Embryonic facial prominence (tissue), 1 donor: Measurements from ENCODE around the gene LDLRAD4.

Source experiments
- DNase-seq: peaks from one replicate; pipeline ENCODE4 v3.0.0-alpha.2; 2016; ENCODE audit errors: extremely low spot score

Gene LDLRAD4

DNA sequence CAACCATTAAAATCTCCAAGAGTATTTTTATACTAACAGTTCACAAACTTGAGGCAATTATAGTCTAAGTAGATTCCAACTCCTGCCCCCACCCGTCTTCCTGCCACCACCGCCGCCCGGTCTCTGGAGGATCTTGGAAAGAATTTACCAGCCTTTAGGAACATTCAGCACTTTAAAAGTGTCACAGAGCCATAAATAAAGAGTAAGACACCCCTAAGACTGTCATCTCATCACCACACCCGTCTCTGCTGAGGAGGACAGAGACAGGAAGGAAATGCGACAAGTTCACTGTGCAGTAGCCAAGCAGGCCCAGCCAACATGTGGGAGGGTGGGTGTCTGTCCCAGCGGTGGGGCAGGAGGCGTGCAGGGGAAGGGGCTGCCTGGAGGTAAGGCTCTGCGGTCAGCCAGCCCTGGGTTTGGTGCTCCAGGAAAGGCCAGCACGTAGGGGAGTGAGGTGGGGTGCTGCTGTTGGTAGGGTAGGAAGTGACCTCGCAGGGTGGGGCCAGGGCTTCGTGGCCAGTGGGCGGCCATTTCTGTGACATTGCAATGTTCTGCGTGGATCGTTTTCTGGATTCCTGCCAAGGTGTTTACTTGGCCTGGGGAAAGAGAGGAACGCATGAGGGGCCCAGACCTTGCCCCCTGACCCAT is 396.2 kb downstream of the LDLRAD4 start:
- DNase-seq = no peak

DNA sequence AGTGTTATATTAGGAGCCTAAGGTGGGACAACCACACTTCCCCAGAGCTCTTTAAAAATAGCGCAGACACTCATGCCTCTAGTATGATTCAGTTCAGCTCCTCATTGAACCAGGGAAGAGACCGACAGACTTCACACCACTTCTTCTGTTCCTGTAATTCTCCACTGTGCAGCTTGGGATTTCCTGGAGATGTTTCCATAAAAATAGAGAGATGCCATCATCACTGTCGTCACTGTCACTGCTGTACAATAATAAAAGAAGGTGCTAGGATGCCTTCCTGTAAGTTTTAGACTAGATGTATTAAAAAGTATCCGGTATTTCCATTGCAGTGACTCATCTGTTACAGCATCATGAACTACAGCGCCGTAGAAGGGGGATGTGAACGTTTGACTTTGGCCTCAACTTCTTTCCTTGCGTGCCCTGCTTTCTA is 396.9 kb downstream of the LDLRAD4 start:
- DNase-seq = no peak

DNA sequence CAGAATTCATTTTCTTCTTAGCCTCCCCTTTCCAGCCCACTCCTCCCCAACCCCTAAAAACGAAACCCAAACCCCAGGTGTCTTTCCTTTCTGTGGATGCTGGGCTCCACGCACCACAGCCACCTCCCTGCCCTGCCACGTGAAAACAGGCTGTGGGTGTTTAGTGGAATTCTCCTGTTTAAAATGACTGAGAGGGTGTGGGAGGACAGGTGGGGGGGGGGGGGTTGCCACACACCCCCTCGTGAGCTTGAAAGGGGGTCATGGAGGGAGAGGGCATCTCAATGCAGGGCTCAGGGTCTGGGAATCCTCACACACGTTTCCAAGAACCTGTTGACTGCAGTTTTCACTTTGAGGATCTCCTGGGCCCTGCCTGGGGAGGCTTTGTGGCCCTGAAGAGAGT is 397.5 kb downstream of the LDLRAD4 start:
- no peak for DNase-seq

DNA sequence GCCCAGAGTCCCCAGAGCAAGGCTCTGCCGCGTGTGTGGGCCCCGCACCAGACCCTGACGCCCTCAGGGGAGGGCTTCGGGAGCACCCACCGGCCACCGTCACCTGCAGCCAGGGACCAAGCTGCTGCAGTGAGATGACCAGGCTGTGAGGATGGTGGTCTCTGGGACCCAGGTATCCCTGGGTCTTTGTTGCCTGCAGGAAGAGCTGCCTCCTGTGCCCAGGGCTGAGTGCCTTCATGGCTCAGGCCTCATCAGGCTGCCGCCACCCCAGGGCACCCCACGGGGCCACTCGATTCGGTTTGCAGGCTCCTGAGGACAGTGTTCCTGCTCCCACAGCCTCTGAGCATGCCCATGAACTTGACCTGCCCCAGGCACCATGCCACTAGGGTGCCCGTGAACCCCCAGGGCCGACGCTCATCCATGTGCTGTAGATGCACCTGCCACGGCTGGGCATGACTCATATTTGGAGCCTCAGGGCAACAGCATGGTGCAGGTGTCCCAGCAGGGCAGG is 398.0 kb downstream of the LDLRAD4 start:
- no peak for DNase-seq

DNA sequence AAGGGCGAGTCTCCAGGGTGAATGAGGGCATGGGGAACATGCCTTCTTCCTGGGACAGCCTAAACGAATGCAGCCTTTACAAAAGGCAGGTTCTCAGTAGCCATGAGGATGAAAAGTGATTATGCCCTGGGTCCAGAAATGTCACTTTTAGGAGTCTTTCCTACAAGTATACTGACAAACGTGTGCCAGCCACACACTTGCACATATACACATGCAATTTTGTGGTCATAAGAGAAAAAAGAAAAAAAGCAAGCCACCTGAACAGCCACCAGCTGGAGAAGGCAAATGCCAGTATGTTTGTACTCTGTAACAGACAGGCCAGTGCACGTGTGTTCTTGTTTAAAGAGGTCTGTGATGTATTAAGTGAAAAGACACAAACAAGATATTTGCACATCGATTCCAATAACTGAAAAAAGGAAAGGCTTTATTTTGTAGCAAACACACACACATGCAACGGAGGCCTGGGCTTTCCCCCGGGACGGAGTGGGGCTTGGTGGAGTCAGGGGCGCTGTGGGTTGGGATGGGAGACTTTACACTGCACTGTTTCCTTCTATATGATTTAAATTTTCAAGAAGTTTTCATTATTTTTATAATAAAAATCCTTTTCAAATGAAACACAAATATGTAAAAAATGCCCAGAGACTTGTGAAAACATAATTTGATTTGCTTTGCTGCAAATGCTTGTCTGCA is 399.4 kb downstream of the LDLRAD4 start:
- DNase-seq = no peak

DNA sequence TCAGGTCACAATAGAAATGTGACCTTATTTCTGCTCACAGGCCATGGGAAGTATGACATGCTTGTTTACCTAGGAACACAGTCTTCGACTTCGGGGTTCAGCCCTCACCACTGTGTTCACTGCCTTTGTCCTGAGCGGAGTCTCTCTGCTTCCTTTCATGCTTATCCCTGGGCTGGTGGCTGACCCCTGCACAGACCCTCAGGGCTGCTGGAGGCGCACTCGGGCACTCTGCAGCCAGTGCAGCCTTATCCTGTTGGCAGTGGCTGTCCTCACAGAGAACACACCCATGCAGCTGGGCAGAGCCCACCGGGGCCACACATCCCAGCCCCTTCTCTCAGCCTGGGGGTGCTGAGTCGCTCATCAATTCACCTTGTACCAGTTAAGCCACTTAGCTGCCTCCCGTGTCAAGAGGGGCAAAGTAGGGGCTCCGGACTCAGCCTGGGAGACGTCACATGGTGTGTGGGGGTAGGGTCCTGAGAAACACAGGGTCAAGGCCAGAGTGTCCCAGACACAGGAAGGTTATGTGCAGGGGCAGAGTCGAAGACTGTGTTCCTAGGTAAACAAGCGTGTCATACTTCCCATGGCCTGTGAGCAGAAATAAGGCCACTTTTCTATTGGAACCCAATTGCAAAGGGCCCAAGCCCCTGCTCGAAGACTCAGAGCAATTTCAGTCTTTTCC is 400.3 kb downstream of the LDLRAD4 start:
- DNase-seq = no peak

DNA sequence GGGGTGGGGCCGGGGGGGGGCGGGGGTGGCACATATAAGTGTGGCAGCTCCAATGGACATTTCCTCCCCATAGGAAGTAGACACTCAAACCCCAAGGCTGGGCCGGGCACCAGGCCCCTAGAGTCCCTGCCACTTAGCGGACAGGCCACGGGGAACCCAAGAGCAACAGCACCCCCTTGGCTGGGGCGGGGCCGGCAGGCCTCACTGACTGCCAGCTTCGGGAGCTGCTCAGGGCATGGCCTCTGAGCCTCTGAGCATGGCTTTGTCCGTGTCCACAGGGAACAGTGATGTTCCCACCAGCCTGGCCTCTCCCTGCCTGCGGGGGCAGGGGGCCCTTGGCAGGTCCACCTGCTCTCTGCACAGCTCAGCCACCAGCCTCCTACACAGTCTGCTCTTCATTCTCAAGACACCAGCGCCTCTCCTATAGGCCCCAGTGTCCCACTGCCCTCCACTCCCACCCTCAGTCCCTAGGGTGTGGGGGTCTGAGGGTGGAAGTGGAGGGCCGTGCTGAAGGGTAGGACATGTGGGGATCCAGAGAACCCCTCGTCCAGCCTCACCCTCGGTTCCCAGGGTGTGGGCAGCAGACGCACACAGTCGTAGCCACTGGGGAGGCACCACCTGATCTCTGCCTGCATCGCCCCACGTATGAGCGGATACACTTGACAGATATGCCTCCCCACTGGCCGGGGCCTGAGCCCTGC is 401.1 kb downstream of the LDLRAD4 start:
- no peak for DNase-seq

DNA sequence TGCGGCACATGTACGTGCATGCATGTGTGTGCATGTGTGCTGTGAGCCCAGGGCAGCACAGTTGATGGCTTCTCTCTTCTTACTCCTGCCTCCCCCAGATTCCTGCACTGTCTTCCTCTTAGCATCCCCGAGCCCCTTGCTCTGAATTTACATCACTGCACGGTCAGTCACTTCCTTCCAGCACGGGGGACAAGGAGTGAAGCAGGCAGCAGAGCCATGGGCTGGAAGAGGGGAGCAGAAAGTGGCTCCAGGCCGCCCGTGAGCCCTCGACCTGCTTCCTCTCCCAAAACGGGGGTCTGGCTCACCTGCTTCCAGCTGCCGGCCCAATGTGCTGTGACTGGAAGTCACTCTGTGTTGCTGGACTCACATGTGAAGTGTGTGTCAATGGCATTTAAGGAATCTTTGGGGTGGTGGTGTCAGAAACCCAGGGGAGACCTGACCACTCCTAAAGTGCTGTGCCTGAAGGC is 401.7 kb downstream of the LDLRAD4 start:
- DNase-seq = no peak

DNA sequence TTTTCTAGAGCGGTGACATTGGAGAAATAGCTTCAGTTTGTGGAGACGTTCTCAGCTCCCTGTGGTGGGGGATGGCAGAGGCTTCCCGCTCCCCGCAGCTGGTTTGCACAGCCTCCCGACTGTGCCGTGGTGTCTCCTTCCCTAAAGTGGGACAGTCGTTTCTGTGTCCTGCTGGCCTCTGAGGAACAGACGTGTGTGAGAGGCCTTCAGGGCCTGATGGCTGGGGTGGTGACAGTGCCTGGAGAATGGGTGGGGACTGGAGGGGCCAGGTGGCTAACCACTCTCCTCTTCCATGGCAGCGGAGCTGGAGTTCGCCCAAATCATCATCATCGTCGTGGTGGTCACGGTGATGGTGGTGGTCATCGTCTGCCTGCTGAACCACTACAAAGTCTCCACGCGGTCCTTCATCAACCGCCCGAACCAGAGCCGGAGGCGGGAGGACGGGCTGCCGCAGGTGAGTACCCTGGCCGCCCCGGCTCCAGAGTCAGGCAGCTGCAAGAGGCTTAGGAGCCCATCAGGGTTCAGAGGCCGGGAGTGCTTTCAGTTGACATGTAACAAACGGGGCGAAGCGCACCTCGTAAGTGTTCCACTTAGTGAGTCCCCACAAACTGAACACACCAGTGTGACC is 402.4 kb downstream of the LDLRAD4 start:
- no peak for DNase-seq

DNA sequence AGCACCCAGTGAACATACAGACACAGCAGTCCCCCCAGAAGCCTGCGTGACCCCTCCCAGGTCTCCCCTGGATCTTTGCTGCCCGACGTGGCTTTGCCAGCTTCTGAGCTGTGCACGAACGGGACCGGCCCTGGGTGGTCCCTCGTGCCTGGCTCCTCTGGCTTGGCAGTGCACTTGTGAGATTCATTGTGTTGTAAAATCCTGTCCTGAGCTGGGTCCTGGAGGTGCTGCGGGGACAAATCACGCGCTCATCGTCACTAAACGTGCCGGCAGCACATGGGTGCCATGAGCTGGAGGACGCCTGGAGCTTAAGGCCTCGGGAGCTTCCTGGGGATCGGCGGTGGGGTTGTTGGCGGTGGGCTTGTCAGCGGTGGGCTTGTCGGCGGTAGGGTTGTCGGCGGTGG is 402.9 kb downstream of the LDLRAD4 start:
- DNase-seq = no peak

DNA sequence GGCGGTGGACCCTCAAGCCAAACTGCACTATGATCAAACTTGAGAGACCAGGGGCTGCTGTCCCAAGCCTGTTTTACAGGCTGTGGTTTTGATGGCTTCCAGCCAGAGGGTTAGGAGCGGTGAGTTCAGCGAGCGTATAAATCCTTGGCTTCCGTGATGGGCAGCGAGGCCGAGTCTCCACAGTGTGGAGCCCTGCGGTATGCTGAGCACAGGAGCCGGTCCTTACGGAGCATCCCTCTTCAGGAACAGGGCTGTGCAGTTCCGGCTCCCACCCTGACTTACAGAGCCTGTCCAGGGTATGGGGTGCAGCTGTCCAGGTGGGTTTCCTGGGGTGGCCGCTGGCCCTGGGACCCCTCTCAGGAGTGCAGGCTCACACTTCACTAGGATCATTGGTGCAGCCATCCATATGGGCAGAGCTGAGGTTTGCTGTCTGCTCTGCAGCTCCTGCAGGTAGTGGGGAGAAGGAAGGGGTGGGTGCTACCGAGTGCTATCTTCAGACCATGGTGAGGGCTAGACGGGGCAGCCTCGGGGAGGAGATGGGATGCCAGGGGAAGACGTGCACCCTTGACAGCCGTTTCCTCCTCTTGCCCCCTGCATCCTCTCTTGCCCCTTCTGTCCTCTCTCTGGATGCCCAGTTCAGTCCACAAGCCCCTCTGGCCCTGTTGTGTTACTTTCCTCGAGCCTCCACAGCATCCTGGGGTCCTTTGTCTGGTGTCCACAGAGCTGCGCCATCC is 403.5 kb downstream of the LDLRAD4 start:
- DNase-seq = no peak

DNA sequence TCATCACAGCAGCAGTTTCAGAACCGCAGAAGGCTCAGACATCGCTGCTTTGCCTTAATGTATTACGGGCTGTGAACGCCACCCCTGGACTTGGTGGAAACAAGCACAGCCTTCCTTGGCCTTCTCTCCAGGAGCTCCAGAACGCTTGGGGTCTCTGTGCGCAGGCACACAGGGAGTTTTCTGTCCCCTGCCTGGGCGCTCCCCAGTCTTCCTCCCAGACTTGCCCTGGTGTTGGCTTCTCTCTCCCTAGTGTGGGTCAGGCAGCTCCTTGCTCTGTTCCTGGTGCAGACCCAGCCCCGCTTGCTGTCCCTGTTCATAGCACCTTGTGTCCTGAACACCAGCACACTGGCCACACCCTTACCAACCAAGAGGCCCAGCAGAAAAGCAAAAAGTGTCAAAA is 404.2 kb downstream of the LDLRAD4 start:
- no peak for DNase-seq

DNA sequence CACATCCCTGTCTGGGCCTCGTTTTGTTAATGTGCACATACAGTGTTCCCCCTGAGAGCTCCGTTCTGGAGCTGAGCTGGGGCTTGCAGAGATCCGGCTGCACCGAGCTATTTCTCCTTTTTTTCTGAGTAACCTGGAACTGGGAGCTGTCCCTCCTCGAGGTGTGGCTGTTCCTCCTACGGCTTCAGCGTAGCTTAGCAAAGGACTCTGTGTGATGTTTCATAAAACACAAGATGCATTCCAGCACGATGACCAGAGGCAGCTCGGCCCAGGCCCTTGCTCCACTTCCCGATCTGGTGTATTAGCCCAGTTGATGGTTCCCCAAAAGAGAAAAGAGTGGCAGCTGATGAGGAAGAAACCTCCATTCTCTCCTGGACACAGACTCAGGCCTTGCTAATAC is 404.8 kb downstream of the LDLRAD4 start:
- no peak for DNase-seq

DNA sequence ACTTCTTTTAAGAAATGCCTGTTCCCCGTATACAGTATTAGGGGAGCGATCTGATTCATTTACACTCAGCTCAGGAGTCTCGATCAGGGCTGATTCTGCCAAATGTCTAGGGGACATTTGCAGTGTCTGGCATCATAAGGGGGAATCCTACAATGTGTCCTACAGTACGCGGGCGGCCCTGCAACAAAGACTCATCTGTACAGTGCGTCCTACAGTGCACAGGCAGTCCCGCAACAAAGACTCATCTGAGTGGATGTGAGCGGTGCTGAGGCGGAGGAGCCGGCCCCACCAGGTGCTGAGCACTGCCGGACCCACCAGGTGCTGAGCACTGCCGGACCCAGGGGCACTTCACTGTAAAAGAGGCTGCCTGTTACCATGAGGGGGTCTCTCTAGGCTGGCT is 405.3 kb downstream of the LDLRAD4 start:
- no peak for DNase-seq

DNA sequence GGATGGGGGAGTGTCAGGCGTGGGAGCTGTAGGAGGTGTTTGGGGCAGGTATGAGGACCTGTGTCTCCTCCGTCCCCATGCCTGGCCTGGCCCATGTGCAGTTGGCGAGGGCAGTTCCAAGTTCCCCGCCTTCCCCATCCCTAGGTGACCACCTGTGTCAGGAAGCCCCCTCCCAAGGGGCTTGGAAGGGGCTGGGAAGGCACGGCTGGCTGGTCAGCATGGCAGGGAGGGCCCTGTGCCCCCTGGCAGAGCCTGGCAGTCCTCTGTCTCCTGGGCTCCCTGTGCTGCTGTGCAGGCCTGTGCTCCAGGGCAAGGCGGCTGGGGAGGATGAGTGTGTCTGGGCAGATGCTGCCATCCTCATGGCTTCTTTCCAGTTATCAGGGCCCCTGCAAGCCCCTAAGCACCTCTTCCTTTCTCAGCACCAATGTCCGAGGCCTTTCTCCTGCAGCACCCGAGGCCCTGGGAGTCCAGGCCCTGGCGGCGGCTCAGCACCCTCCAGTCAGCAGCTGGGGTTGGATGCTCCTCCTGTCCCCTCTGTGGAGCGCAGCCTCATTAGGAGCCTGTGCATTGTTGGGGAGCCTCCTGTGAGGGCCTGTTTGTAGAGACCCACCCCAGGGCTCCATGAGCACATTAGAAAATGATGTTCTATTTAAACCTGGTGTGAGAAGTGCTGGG is 406.1 kb downstream of the LDLRAD4 start:
- DNase-seq = no peak

DNA sequence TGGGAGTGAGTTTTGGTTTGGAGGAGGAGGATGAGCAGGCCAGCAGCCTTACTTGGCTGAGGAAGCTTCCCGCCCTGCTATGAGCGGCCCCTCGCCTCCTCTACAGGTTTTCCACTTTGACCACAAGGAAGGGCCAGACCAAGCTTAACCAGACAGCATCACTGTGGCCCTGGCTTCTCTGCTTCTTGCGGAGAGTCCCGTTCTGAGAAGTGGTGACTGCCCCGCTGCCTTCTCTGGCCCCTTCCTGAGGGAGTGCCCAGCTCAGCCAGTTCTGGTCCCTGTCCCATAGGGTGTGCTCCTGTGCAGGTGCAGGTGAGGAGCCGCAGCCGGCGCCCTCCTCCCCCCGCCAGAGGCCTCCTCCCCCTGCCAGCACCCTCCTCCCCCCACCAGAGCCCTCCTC is 406.8 kb downstream of the LDLRAD4 start:
- DNase-seq = no peak

DNA sequence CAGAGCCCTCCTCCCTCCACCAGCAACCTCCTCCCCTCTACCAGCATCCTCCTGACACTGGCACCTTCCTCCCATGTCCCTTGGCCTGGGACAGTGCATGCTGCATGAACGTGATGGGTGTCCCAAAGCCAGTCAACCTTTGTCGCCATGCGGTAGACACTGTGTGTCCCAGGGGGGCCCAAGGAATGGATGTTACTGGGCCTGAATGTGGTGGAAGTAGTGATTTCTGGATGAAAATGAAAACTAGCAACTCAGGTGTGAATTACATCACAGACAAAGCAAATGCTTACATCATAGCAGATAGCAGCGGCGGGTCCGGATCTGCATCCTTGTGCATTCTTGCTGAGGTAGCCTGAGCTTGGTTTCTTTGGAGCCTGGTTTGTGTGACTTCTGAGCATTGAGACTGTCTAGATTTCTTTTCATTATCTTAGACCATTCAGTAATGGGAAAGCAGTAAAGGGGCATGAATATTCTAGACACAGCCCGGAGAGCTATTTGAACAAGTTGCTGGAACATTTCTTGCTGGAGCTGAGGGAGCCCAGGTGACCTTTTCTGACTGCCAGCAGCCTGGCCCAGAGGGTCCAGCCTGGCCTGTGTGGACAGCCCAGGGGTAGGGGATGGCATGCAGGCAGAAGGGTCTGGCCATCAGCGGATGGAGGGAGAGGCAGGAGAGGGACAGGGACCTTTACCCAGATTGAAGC is 407.4 kb downstream of the LDLRAD4 start:
- DNase-seq = no peak

DNA sequence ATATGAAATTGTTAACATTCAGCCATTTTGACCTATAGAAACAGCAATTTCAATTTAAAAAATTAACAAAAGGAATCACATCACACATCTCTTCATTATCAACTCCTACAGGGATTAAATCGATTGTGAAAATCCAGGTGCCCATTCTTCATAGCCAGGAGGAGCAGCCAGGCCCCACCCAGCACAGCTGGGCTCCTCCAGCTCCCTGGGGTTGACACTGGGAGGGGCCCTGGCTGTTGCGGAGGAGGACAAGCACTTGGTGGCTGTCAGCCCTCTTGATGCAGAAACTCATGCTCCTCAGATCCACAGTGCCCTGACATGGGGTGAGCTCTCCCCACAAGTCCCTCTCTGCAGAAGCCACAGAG is 408.0 kb downstream of the LDLRAD4 start:
- no peak for DNase-seq

DNA sequence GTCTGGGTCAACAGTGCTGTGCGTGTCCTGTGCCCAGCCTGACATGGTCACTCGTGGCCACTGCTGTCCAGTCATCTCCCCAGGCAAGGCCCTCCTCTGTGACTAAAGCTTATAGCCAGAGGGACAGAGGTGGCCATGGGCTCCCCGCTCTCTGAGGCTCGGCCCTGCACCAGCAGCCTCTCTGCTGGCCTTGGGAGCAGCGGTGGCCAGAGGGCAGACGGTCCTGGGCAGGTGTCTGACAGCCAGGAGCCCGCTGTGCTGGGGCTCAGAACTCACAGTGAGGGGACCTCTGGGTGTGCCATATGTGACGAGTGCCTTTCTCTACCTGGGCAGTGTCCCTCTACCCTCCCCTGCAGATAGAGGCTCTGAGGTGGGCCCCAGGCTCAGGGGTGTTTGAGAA is 409.1 kb downstream of the LDLRAD4 start:
- no peak for DNase-seq

DNA sequence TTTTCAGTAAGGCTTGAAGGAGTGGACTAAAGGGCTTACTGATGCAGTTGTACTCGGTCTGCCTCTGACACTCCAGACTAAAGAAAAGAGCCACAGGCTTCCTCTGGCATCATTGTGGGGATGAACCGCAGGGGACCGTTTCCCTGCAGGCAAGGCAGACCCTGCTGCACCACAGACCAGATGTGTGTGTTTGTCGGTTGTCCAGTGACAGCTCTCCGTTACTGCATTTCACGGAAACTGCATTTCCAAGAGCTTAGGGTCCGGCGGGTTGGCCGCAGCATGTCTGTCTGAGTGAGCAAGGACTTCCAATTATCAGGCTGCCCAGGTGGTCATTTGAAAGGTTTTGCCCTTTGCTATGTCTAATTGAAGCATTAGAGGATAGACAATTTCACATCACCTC is 409.7 kb downstream of the LDLRAD4 start:
- no peak for DNase-seq
